Activated T-cell treated with anti-CD3 and anti-CD28 coated beads for 1 hour (primary cell): Measurements from ENCODE around the gene FAM120B.
A peak's percentile ranks its signal among the peaks of the same experiment; 100 is the strongest.

ENCODE experiments used
- DNase-seq: peaks from one replicate; pipeline ENCODE4 v3.0.0-alpha.2; 2020; ENCODE audit warnings: low read depth

FAM120B gene

DNA sequence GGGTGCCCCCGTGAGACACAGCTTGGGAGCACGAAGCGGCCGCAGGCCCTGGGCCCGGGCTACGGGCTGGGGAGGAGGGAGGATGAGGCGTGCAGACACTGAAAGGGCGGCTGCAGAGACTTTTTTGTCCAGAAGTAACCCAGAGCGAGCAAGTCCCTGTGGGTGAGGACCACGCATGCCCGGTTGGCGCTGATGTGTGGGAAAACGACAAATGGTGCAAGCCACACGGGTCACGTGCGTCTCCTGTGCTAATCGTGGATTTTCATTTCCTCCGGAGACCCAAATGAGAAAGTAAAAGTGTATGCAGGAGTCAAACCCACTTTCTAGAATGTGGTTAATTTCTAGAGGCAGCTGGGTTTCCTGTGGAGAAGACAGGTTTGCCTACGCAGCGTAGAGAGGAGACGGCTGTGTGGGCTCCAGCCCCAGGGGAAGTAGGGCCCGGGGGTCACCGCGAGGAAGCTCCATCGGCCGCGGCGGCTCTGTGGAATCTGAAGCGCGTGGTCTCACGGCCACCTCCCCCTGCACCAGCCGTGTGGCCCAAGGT is 34.7 kb upstream of the FAM120B start:
- peak; percentile 65 for DNase-seq

DNA sequence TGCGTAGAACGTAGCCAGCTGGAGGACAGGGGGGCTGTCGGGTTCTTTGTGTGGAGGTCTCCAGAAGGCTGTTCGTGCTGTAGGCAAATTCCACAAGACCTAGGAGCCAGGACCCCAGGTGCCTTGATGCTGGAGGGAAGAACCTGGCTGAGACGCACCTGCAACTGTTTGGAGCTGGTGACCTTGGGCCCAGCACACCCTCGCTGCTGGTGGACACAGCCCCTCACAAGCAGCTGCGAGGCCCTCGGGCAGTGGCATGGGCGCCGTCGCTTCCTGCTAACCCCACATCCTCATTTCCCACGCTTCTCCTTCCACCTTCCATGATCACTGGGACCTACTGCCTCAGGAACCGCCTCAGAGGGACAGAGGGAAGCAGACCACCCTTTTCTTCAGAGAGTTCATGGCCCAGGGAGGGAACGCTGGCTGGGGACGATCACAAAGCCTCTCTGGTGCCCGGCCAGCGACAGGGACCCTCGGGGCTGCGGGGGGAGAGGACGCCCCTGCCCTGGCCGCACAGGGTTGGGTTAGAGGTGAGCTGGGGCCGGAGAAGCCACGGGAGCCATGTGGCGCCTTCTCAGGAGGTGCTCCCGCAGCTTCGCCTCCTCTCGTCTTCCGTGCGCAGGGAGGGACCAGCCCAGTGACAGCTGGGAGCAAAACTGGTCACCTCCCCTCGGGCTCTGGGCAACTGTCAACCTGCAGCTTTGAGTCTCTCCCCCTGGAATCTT is 34.1 kb upstream of the FAM120B start:
- no peak for DNase-seq

DNA sequence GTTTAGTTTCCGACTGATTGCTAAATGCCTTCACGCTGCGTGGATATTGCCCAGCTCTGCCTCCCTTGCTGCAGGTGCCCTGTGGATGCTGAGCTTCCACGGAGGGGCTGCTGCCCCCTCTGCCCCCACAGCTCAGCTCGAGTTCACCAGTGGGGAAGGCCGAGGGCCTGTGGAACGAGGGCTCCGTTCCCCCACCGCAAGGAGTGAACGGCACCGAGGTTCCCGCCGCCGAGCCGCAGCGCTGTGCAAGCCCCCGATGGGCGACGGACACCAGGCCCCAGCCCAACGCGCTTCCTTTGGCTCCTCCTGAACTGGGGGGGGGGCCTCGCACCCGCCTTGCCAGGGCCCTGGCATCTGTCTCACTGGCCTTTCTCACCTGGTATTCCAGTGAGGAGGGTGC is 33.4 kb upstream of the FAM120B start:
- DNase-seq: no peak

DNA sequence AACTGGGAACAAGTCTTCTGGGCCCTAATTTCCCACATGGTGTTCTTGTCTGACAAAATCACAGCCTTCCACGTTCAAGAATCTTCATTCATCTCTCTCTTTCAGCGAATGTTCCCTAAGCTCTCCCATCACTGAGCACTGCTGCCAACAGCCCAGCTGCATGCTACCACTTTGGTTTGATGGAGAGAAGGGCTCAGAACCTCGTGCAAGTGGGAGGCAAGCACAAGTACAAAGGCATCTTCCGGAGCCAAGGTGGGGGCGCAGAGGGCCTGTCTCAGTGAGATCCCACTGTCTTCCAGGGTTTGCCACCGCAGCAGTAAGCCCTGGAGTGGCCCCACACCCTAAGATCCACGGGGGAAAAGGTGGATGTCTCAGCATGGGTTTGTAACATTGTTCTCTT is 32.9 kb upstream of the FAM120B start:
- no peak for DNase-seq

DNA sequence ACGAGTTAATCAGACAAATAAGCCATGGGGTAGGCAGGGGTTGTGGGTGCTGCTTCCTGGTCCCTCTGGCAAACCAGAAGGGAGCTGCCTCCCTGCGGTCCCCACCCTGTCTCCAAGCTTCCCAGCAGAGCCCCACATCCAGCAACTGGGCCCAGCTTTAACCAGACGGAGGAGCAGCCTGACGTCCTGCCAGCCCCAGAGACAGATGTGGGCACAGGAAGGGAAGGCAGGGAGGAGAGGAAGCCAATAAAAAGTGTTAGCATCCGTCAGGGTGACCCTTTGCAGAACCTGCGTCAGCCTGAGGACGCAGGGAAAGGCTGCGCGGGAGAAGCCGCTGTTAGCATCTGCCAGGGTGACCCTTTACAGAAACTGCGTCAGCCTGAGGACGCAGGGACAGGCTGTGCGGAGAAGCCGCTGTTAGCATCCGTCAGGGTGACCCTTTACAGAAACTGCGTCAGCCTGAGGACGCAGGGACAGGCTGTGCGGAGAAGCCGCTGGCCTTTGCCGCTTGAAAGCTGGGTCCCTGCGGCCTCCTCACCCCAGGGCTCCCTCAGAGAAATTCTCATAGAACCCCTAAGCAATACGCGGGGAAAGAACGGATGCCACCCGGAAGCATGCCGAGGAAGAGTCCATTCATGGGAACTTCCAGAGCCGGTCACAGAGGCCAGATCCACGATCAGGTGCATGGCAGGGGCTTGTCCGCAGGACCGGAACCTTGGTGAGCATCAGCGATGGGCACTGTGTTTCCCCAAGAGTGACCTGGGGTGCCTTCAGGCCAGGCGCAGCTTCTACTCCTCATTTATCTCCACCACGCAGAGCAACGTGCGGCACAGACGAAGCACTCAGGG is 31.6 kb upstream of the FAM120B start:
- DNase-seq: no peak

DNA sequence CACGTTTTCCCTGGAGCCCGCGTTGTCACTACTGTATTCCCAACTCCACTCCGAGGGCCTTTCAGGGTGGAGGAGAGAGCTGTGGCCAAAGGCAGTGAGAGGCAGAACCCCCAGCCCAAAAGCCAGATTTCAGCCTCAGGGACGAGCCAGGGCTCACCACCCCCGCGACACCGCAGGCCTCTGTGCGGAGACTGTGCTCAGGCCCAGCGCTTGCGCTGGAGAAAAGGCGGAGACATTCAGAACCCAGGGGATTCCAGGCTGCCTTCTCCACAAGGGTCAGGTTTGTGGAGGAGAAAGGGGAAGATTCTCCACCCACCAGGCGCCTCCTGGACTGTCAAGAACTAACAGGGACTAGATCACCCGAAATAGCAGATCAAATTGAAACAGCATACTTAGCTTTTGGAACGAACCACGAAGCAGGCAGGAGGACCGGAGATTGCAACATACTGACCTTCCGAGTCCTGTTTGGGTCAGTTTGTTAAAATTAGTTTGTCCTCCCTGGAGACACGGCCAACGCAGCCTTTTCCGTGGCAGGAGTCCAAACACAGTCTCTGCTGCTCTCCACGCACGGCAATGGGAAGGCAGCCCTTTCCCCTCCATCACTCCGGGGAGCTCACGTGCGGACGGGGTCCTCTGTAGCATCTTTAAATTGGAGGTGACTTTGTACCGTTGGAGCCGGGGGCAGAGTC is 30.0 kb upstream of the FAM120B start:
- no peak for DNase-seq

DNA sequence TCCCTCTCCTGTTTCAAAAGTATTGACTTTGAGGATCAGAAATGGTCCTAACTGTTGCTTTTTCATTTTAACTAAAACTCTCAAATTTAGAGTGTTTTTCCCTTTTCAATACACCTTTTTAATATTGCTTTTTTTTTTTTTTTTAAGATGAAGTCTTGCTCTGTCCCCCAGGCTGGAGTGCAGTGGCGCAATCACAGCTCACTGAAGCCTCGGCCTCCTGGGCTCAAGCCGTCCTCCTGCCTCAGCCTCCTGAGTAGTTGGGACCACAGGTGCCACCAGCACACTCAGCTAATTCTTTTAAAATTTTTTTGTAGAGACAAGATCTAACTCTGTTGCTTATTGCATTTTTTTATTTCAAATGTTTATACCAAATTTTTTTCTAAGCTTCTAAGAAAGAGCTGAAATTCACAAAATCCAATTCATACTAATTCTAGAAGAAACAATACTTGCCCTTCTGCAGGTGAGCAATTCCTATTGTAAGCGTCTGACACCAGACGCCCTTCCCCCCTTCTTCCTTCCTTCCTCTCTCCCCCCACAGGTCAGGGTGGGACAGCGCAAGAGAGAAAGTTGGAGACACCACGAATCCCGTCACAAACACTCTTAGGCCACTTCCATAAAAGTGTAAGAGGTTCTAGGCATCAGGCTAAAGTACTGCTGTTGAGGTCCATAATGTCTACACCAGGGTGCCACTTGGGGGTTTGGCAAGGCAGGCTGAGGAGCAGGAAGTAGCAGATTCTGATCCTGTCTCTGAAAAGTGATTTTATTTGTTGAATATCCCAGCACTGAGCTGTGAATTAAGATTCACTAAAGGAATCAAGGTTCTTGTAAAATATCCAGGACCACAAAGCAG is 28.4 kb upstream of the FAM120B start:
- DNase-seq: no peak

DNA sequence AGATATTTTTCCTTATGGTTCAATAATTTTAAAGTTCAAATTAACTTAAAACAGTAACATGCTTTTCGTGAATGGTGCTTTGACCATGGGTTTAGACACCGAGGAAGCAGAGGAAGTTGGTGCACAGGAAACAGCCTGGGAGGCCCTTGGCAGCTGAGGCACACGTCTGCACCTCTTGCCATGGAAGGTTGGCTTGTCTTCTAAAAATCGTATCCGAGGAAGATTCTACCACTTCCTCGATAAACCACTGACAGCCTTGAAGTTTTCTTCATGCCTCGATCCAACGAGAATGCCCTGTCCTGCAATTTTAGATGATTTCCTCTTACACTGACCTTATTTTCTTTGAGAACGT is 27.8 kb upstream of the FAM120B start:
- no peak for DNase-seq

DNA sequence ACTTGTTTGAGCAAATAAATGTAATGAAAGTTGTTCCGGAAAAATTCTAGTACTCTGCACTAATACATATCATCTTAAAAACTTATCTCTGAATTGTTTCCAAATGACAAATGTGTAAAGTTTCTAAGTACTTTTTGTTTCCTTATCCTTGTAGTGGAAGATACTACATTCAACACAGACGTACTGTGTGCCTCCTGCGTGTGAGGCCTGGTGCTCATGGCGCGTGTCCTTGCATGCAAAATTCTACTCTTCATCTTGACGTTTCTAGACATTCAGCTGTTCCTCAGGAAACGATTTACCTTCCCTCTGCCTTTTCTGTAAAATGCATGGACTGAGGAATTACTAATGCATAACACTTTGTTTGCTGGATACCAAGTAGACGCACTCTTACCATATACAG is 27.1 kb upstream of the FAM120B start:
- no peak for DNase-seq

DNA sequence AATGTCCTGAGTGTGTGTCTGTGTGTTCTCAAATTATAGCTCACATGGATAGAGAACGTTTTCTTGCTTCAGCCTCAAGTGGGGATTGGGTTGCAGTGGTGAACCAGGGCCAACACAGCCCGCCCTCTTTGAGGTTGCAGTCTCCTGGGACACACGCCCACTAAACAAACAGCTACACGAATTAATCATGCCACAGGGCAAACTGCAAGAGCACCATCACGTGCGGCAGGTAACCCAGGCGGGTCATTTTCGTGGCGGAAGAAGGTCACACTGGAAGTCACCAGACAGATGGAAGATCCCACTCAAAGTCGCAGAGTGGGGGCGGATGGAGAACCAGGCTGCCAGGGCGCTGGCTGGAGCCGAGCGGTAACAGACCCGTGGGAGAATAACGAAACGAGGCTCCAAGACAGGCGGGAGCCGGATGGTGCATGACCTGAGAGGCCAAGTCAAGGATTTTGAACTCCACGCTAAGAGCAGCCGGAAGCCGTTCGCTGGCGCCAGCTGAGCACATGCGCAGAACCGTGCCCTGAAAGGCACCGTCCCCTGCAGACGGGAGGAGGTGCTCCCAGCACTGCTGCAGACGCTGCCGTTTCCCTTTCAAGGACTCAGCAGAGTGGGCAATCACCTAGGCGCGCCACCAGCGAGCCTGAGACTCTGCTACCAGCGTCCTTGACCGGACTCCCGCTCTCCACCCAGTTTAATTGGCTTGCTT is 26.4 kb upstream of the FAM120B start:
- peak; percentile 24 for DNase-seq

DNA sequence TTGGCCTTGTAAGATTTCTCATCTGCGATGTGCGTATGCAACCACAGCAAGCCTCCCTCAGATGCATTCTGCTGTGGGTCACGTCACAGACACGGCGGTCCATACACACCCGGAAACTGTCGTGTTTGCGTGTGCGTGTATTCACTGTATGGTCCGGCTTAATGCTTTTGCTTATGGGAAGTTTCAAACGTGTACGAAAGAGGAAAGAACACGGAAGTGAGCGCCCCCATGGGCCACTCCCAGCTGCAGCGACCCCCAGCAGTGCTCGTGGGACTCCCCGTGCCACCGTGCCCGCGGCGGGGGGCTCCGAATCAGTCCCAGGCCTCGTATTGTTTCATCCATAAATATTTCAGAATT is 25.9 kb upstream of the FAM120B start:
- no peak for DNase-seq

DNA sequence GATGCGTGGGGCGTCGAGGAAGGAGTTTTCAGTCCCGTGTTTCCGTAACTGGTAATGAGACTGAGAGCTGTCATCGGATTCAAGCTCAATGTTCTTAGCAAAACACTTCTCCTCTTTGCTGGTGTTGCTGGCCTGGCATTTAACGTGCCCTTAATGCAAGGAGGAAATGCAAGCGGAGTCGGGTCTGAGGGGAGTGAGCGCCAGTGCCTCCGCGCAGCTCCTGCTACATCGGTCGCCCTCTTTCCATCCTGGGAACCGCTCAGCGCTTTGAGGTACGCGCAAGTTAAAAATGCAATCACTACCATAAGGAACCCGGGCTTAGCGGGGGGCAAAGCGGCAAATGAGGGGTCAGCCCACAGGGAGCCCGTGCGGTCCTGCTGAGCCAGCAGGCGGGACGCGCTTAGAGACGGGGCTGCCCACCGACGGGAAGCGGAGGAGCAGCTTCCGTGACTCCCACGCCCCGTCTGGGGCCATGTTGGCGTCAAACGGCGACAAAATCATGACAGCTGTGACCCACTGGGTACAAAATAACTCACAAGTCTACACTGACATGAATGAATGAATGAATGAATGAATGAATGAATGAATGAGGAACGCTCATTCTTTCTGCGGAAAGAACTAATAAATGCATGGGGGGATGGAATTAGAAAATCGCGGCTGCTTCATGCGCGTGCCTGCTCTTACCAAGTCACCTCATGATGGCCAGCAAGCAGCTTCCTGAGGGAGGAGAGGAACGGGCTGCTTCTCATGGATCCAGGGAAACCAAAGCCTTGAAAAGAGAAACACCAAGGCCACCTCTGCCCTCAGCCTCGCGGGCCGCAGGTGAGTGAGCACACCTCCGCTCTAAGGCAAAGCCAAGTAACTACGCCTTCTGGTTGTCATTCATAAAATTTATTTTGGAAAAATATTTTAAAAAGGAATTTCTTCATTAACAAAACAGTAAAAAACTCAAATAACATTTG is 24.9 kb upstream of the FAM120B start:
- DNase-seq: no peak

DNA sequence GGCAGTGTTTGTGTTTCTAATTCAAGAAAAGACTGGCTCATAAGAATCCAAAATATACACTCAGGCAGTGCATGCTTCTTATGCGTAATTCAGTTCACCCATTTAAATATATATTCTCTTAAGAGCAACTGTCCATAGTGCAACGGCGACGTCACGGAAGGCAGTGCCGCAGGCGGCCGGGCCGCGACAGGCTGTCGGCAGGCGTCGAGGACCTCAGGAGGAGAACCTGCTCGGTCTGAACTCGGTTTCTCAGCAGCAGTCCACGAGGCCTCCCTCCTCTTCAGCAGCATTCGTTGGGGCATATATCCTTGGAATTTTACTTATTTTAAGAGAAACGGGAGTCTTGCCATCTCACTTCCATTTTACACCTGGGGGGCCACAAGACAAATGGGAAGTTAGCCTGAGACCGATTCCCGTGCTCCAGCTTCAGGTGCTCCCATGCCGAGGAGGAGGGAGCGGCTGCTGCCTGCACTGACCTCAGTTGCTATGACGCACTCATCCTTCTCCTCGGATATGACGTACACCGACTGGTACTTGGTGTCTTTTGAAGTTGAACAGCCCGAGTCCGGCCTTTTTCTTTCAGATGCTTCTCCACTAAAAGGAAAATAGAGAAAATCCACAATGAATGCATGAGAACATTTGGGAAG is 23.9 kb upstream of the FAM120B start:
- DNase-seq: no peak

DNA sequence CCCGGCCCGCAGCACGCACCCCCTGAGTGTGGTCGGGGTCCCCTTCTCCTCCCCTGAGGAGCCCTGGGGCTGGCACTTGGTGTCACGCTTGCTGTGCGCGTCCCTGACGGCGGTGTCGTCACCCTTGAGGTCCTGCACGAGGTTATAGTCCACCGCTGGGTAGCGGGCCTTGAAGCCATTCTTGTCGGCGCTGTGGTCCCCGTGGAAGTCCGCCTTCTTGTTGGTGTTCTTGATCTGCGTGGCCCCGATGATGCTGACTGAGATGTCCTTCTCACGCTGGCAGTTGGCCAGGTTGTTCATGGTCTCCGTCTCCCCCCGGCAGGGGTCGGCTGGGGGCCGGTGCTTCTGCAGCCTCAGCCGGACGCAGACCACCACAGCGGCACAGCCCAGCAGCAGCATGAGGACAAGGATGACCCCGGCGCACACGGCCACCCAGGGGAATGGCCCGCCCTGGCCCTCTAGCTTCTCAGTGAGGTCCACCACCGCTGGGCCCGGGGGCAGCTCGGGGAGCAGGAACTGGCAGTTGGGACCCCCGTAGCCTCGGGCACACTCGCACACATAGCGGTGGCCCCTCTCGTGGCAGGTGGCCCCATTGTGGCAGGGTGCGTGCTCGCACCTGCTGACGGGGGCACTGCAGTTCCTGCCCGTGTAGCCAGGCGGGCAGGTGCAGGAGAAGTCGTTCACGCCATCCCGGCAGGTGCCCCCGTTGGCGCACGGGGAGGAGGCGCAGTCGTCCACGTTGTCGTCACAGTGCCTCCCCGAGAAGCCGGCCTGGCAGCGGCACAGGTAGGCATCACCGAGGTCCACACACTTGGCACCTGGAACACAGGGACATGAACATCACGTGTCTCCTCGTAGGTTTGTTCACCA is 23.1 kb upstream of the FAM120B start:
- DNase-seq: no peak

DNA sequence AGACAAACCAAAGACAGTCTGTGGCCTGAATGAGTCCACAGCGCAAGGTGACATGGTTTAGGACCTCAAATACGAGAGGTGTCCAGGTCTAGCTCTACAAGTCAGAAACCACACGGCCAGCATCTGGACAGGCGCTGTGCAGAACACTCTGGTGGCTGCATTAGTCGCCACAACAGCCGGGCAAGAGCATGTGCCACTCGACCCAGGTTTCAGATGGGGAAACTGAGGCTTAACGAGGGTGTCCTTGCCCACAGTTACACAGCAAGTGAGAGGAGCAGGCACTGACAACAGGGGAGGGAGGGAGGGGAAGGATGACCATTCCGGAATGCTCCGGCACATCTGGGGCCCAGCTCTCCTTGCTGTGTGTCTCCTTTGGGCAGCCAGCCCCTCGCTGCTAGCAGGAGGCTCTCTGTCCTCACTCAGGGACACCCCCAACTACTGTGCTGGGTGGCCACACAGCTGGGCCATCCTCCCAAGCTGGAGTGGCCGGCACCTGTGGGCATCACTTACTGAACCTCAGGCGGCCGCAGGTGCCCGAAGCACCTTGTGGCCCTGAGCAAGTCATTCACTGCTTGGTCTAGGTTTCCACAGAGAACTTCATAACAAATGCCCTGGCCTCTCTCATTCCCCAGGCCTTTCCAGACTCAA is 22.3 kb upstream of the FAM120B start:
- DNase-seq: no peak

DNA sequence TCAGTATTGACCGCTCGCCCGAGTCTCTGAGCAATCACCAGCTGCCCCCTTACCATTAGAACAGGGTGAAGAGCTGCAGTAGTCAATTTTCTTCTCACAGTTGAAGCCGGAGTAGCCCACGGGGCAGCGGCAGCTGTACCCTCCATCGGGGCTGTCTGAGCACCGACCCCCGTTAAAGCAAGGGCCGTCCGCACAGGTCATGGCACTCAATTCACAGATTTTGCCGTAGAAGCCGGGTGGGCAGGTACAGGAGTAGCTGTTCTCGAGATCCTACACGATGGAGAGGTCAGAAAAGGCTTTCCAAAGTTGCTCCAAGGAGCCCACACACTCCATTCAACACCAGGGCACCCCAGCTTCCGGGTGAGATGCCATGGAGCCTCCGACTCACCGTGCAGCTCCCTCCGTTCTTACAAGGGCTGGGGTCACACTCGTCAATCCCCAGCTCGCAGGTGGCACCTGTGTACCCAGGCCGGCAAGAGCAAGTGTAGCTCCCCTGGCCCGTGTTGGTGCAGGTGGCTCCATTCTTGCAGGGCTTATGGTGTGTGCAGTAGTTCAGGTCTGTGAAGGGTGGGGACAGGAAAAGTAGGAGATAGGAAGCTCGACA is 21.6 kb upstream of the FAM120B start:
- DNase-seq: no peak

DNA sequence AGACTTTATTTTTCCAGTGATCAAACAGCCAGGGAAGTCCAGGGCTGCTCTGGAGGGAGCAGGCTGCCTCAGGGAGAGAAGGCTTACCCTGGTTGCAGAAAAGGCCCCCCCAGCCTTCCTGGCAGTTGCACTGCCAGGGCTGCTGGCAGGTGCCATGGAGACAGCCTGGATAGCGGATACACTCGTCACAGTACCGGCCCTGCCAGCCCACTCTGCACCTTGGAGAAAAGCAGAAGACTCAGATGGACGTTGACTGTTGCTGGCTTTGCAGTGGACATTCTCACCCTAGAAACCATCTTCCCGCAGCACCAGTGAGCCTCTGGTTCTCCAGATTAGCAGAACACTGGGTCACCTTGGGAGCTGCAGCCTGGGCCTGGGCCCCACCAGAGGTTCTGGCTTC is 21.1 kb upstream of the FAM120B start:
- no peak for DNase-seq
